HepG2 (cell line): ENCODE results near the gene NPHP3. TPM values are rescaled to one million over a fixed set of nuclear protein-coding genes. Genes with fewer than 3 reads are reported as not detected.
A peak's percentile ranks its signal among the peaks of the same experiment; 100 is the strongest.

Experiments used
- ETV6 ChIP-seq: sonication (generic); formaldehyde crosslinking; conservative IDR thresholded peaks from 2 replicates; pipeline ENCODE4 v1.4.0; 2020; ENCODE audit warnings: missing genetic modification reagents
- GZF1 ChIP-seq: sonication (generic); formaldehyde crosslinking; IDR thresholded peaks from 2 replicates; pipeline ENCODE4 v1.5.1; 2020; ENCODE audit warnings: mild to moderate bottlenecking, missing genetic modification reagents
- POGZ ChIP-seq: sonication (generic); formaldehyde crosslinking; IDR thresholded peaks from 2 replicates; pipeline ENCODE4 v1.4.0; 2020; ENCODE audit warnings: mild to moderate bottlenecking, missing genetic modification reagents
- RBM22 ChIP-seq: fragments of 200-400 bp; formaldehyde crosslinking; optimal IDR thresholded peaks from 2 replicates; pipeline ENCODE3; 2017; ENCODE audit warnings: mild to moderate bottlenecking, low read length, moderate library complexity
- SMAD1 ChIP-seq: sonication (generic); formaldehyde crosslinking; IDR thresholded peaks from 2 replicates; pipeline ENCODE4 v1.4.0; 2020; ENCODE audit warnings: missing genetic modification reagents, low read depth, mild to moderate bottlenecking, borderline replicate concordance
- SYNCRIP ChIP-seq: fragments of 200-400 bp; formaldehyde crosslinking; IDR thresholded peaks from 2 replicates; pipeline ENCODE4 v1.6.1; 2018; ENCODE audit warnings: mild to moderate bottlenecking, low read depth, low read length; ENCODE audit not compliant: insufficient read depth
- ZNF75D ChIP-seq: sonication (generic); formaldehyde crosslinking; IDR thresholded peaks from 2 replicates; pipeline ENCODE4 v1.8.1; 2023; ENCODE audit warnings: missing genetic modification reagents, mild to moderate bottlenecking, borderline replicate concordance
- ZNF761 ChIP-seq: sonication (generic); formaldehyde crosslinking; conservative IDR thresholded peaks from 2 replicates; pipeline ENCODE4 v1.4.0; 2020; ENCODE audit warnings: mild to moderate bottlenecking, missing genetic modification reagents
- polyA plus RNA-seq, 8 experiments: library from polyadenylated mRNA; depleted of rRNA in 3 of 8; stranded (reverse) in 7 of 8; unstranded in 1 of 8; fragments of >200 nt; fragmentation: Illumina TruSeq in 4 of 8; extraction: Trizol in 4 of 8; gene quantifications; 2 replicates each; pipeline versions ENCODE4 v1.2.1 to v1.2.3, GENCODE V29; 2011 to 2016; ENCODE audit warnings: low read depth in 4 of 8, missing spikeins in 1 of 8, mixed read lengths in 1 of 8; ENCODE audit not compliant: insufficient read depth in 1 of 8
- total RNA-seq, 5 experiments: library from RNA; depleted of rRNA; stranded (reverse); fragments of >200 nt; fragmentation: Illumina TruSeq; extraction: Trizol; gene quantifications; 2 replicates each; pipeline ENCODE4 v1.2.3, GENCODE V29; 2016; ENCODE audit warnings: low read depth in 1 of 5
- TF ChIP-seq, protein P1 (sequence below): sonication (generic); formaldehyde crosslinking; IDR thresholded peaks from 2 replicates; pipeline ENCODE4 v1.4.0; 2020; ENCODE audit warnings: mild to moderate bottlenecking, low read depth, missing genetic modification reagents
- TF ChIP-seq, protein P2 (sequence below): sonication (generic); formaldehyde crosslinking; IDR thresholded peaks from 2 replicates; pipeline ENCODE4 v1.4.0; 2020; ENCODE audit warnings: missing genetic modification reagents, low read depth, mild to moderate bottlenecking, borderline replicate concordance
- TF ChIP-seq, protein P3 (sequence below): sonication (generic); formaldehyde crosslinking; IDR thresholded peaks from 2 replicates; pipeline ENCODE4 v1.4.0; 2020; ENCODE audit warnings: mild to moderate bottlenecking, missing genetic modification reagents
- TF ChIP-seq, protein P4 (sequence below): sonication (generic); formaldehyde crosslinking; IDR thresholded peaks from 2 replicates; pipeline ENCODE4 v1.4.0; 2020; ENCODE audit warnings: missing genetic modification reagents
- TF ChIP-seq, protein P5 (sequence below): sonication (generic); formaldehyde crosslinking; conservative IDR thresholded peaks from 2 replicates; pipeline ENCODE4 v1.8.0; 2022; ENCODE audit warnings: mild to moderate bottlenecking, moderate library complexity, missing genetic modification reagents

The NPHP3 gene
- total and polyA plus RNA-seq, 2 of the 13 experiments (the other 11 are each of a cell fraction or from before 2014, with no cell fraction given) = 11.0 to 20.2 TPM

DNA sequence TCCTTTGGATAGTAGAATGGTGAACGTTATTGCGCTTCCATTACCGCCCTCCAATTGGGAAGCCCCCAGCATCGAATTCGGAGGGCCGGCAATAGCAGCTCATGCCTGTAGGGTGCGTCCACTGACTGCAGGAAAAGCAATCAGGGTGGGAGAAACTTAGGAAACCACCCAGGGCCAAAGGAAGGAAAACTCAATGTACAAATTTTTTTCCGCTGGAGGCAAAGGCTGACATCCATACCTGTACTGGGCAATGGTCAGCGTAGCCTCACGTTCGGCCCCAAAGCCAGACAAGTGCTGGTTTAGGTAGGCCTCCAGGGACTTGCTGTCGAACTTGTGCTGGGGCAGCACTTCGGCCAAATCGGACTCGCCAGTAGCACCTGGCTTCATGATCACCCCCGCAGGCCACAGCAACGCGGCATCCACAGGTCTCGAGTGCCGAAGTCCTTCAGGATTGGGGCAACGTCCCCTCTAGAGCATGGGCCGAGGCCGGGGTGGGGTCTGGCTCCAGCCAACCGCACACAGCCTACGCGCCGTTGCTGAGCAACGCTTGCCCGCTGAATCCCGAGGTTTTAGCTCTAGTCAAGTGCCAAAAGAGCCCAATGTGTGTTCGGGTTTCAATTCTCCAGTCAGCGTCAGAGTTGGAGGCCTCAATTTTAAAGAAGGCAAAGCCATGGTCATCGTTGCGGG is 62.7 kb downstream of the NPHP3 start, which contains the start of gene ACAD11 (continued):
- TF ChIP-seq ZNF75D (CRISPR knock-in tag) = no peak
- TF ChIP-seq SYNCRIP = no peak
- TF ChIP-seq, protein P1, sequence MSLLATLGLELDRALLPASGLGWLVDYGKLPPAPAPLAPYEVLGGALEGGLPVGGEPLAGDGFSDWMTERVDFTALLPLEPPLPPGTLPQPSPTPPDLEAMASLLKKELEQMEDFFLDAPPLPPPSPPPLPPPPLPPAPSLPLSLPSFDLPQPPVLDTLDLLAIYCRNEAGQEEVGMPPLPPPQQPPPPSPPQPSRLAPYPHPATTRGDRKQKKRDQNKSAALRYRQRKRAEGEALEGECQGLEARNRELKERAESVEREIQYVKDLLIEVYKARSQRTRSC (CRISPR knock-in tag) = no peak; the same call in 1 of the 2 replicates
- no peak for TF ChIP-seq ETV6 (CRISPR knock-in tag)
- TF ChIP-seq, protein P2, sequence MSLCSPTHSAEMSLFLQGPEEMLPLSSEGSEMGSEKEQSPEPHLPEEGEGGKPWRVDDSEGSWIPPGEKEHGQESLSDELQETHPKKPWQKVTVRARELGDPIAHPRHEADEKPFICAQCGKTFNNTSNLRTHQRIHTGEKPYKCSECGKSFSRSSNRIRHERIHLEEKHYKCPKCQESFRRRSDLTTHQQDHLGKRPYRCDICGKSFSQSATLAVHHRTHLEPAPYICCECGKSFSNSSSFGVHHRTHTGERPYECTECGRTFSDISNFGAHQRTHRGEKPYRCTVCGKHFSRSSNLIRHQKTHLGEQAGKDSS = 0 out of 2 replicates have a peak, but pooled peaks have one; percentile 4
- no peak for TF ChIP-seq ZNF761 (CRISPR knock-in tag)
- TF ChIP-seq, protein P3, sequence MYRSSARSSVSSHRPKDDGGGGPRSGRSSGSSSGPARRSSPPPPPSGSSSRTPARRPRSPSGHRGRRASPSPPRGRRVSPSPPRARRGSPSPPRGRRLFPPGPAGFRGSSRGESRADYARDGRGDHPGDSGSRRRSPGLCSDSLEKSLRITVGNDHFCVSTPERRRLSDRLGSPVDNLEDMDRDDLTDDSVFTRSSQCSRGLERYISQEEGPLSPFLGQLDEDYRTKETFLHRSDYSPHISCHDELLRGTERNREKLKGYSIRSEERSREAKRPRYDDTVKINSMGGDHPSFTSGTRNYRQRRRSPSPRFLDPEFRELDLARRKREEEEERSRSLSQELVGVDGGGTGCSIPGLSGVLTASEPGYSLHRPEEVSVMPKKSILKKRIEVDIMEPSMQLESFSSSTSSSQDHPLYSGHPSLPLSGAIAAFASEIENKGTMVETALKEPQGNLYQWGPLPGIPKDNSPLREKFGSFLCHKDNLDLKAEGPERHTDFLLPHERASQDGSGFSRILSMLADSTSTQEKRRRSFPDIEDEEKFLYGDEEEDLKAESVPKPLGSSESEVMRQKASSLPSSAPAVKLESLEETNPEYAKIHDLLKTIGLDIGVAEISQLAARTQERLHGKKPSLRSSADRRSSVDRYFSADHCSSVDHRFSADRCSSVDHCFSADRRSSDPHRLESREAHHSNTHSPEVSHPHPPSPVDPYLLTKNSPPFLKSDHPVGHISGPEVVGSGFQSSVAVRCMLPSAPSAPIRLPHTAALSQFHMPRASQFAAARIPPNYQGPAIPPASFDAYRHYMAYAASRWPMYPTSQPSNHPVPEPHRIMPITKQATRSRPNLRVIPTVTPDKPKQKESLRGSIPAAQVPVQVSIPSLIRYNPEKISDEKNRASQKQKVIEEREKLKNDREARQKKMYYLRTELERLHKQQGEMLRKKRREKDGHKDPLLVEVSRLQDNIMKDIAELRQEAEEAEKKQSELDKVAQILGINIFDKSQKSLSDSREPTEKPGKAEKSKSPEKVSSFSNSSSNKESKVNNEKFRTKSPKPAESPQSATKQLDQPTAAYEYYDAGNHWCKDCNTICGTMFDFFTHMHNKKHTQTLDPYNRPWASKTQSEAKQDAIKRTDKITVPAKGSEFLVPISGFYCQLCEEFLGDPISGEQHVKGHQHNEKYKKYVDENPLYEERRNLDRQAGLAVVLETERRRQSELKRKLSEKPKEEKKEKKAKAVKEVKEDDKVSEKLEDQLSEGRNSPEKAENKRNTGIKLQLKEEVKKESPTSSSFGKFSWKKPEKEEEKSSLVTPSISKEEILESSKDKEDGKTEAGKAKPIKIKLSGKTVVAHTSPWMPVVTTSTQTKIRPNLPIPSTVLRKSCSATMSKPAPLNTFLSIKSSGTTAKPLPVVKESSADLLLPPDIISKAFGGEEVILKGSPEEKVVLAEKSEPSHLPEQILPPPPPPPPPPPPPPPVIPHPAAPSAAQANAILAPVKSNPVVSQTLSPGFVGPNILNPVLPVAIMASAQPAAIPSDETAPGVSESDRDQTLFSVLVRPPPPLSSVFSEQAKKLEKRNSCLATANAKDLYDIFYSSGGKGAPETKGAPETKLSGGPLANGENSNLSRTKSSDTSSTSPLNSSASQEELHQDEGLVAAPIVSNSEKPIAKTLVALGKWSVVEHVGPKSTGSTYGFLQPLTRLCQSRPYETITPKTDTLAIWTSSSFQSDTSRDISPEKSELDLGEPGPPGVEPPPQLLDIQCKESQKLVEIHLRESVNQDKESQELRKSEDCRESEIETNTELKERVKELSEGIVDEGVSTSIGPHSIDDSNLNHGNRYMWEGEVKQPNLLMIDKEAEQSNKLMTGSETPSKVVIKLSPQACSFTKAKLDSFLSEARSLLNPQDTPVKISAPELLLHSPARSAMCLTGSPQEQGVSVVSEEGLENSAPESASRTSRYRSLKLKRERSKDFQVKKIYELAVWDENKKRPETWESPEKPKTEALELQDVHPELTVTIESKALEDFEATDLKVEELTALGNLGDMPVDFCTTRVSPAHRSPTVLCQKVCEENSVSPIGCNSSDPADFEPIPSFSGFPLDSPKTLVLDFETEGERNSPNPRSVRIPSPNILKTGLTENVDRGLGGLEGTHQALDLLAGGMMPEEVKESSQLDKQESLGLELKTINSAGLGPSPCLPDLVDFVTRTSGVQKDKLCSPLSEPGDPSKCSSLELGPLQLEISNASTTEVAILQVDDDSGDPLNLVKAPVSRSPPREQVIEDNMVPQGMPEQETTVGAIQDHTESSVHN (CRISPR knock-in tag) = no peak
- 0 out of 2 replicates have a peak, but pooled peaks have one; percentile 17 for TF ChIP-seq GZF1
- TF ChIP-seq, protein P4, sequence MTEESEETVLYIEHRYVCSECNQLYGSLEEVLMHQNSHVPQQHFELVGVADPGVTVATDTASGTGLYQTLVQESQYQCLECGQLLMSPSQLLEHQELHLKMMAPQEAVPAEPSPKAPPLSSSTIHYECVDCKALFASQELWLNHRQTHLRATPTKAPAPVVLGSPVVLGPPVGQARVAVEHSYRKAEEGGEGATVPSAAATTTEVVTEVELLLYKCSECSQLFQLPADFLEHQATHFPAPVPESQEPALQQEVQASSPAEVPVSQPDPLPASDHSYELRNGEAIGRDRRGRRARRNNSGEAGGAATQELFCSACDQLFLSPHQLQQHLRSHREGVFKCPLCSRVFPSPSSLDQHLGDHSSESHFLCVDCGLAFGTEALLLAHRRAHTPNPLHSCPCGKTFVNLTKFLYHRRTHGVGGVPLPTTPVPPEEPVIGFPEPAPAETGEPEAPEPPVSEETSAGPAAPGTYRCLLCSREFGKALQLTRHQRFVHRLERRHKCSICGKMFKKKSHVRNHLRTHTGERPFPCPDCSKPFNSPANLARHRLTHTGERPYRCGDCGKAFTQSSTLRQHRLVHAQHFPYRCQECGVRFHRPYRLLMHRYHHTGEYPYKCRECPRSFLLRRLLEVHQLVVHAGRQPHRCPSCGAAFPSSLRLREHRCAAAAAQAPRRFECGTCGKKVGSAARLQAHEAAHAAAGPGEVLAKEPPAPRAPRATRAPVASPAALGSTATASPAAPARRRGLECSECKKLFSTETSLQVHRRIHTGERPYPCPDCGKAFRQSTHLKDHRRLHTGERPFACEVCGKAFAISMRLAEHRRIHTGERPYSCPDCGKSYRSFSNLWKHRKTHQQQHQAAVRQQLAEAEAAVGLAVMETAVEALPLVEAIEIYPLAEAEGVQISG (CRISPR knock-in tag) = no peak
- TF ChIP-seq SMAD1 (CRISPR knock-in tag) = no peak
- no peak for TF ChIP-seq RBM22
- TF ChIP-seq, protein P5, sequence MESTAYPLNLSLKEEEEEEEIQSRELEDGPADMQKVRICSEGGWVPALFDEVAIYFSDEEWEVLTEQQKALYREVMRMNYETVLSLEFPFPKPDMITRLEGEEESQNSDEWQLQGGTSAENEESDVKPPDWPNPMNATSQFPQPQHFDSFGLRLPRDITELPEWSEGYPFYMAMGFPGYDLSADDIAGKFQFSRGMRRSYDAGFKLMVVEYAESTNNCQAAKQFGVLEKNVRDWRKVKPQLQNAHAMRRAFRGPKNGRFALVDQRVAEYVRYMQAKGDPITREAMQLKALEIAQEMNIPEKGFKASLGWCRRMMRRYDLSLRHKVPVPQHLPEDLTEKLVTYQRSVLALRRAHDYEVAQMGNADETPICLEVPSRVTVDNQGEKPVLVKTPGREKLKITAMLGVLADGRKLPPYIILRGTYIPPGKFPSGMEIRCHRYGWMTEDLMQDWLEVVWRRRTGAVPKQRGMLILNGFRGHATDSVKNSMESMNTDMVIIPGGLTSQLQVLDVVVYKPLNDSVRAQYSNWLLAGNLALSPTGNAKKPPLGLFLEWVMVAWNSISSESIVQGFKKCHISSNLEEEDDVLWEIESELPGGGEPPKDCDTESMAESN (CRISPR knock-in tag) = no peak; the same call in 1 of the 2 replicates
- TF ChIP-seq POGZ (CRISPR knock-in tag) = peak; percentile 35; the same call in 1 of the 2 replicates
